IMR-90 (cell line): ENCODE results near the gene PRKCG. TPM values are rescaled to one million over a fixed set of nuclear protein-coding genes. Genes with fewer than 3 reads are reported as not detected.

Source experiments
- ATAC-seq: fragments of 200-7000 bp; cut with Tn5 transposase; 2 replicates; pipeline ENCODE4 v1.9.1; 2020; ENCODE audit warnings: low read depth, mild to moderate bottlenecking, moderate library complexity
- BruUV-seq: library from RNA; stranded (reverse); fragments of 400-500 nt; replicated peaks from 2 replicates; lab custom pipeline; 2021; lab: Mats Ljungman, UMichigan
- CTCF ChIA-PET: fragments of 300-600 bp; formaldehyde crosslinking; extraction: SDS; loops from one replicate; lab custom pipeline; 2021; ENCODE audit warnings: antibody characterized with exemption; lab: Yijun Ruan, JAX
- POLR2A ChIA-PET: fragments of 300-600 bp; sonication (Branson Sonifier 250); formaldehyde crosslinking; loops from one replicate; lab custom pipeline; 2022; ENCODE audit warnings: antibody characterized with exemption; ENCODE audit not compliant: unreplicated experiment; lab: Charles Lee
- DNase-seq: peaks from one replicate; pipeline ENCODE4 v3.0.0; 2013
- H2AFZ ChIP-seq: replicated peaks from 2 replicates; pipeline ENCODE3; 2013; ENCODE audit warnings: low read length, mild to moderate bottlenecking; ENCODE audit not compliant: poor library complexity
- H2AK5ac ChIP-seq: 2 replicates; pipeline ENCODE4 v1.6.1; 2013; ENCODE audit warnings: low read depth, low read length, inconsistent platforms
- H2AK9ac ChIP-seq: replicated peaks from 2 replicates; pipeline ENCODE3; 2013; ENCODE audit warnings: mild to moderate bottlenecking, low read depth, low read length, moderate library complexity; ENCODE audit not compliant: poor library complexity
- H2BK120ac ChIP-seq: 2 replicates; pipeline ENCODE4 v1.6.1; 2013; ENCODE audit warnings: low read depth, low read length, inconsistent platforms
- H2BK15ac ChIP-seq: 3 replicates; pipeline ENCODE4 v1.6.1; 2013; ENCODE audit warnings: low read depth, low read length, inconsistent platforms
- H2BK20ac ChIP-seq: 2 replicates; pipeline ENCODE4 v1.6.1; 2013; ENCODE audit warnings: low read depth, mild to moderate bottlenecking, inconsistent platforms, low read length, moderate library complexity
- H2BK5ac ChIP-seq: 2 replicates; pipeline ENCODE4 v1.6.1; 2013; ENCODE audit warnings: mild to moderate bottlenecking, low read depth, low read length, inconsistent platforms; ENCODE audit not compliant: poor library complexity, severe bottlenecking
- H3K14ac ChIP-seq: replicated peaks from 2 replicates; pipeline ENCODE4 v1.6.1; 2013; ENCODE audit warnings: low read depth, low read length, inconsistent platforms
- H3K18ac ChIP-seq: 2 replicates; pipeline ENCODE4 v1.6.1; 2013; ENCODE audit warnings: low read depth, low read length, control low read depth
- H3K23ac ChIP-seq: 2 replicates; pipeline ENCODE4 v1.6.1; 2013; ENCODE audit warnings: low read depth, low read length, inconsistent platforms
- H3K27ac ChIP-seq: 2 replicates; pipeline ENCODE4 v1.5.1; 2013; ENCODE audit warnings: mild to moderate bottlenecking, control low read depth, low read length; ENCODE audit not compliant: insufficient read depth
- H3K27me3 ChIP-seq: 2 replicates; pipeline ENCODE4 v1.6.1; 2013; ENCODE audit warnings: low read length; ENCODE audit not compliant: control insufficient read depth, insufficient read depth
- H3K36me3 ChIP-seq: 2 replicates; pipeline ENCODE4 v1.6.1; 2013; ENCODE audit warnings: low read length, mixed read lengths; ENCODE audit not compliant: control insufficient read depth, insufficient read depth
- H3K4ac ChIP-seq: 2 replicates; pipeline ENCODE4 v1.6.1; 2013; ENCODE audit warnings: low read depth, low read length, inconsistent platforms
- H3K4me1 ChIP-seq: 2 replicates; pipeline ENCODE4 v1.6.1; 2013; ENCODE audit warnings: low read length, mixed read lengths; ENCODE audit not compliant: control insufficient read depth, insufficient read depth
- H3K4me2 ChIP-seq: 2 replicates; pipeline ENCODE4 v1.6.1; 2013; ENCODE audit warnings: low read depth, mild to moderate bottlenecking, control low read depth, low read length, moderate library complexity
- H3K4me3 ChIP-seq: 2 replicates; pipeline ENCODE4 v1.5.1; 2013; ENCODE audit warnings: low read depth, mild to moderate bottlenecking, control low read depth, low read length, moderate library complexity; ENCODE audit not compliant: insufficient read depth
- H3K56ac ChIP-seq: 2 replicates; pipeline ENCODE4 v1.6.1; 2013; ENCODE audit warnings: low read length, inconsistent platforms; ENCODE audit not compliant: insufficient read depth; ENCODE audit errors: extremely low read depth
- H3K79me1 ChIP-seq, 2 experiments: 2 replicates each; pipeline ENCODE4 v1.6.1; 2013; ENCODE audit warnings: low read length in 2 of 2, inconsistent platforms in 1 of 2, low read depth in 1 of 2
- H3K9ac ChIP-seq: 2 replicates; pipeline ENCODE4 v1.6.1; 2013; ENCODE audit warnings: low read depth, low read length, control low read depth
- H3K9me1 ChIP-seq: 2 replicates; pipeline ENCODE4 v1.6.1; 2013; ENCODE audit warnings: low read length, inconsistent platforms; ENCODE audit not compliant: insufficient read depth
- H3K9me3 ChIP-seq: 2 replicates; pipeline ENCODE4 v1.6.1; 2013; ENCODE audit warnings: low read length; ENCODE audit not compliant: control insufficient read depth, insufficient read depth
- H4K20me1 ChIP-seq: 2 replicates; pipeline ENCODE4 v1.6.1; 2013; ENCODE audit warnings: low read length, inconsistent platforms; ENCODE audit not compliant: insufficient read depth
- H4K5ac ChIP-seq: 2 replicates; pipeline ENCODE4 v1.6.1; 2013; ENCODE audit warnings: mild to moderate bottlenecking, low read depth, low read length, control low read depth
- H4K8ac ChIP-seq, 2 experiments: 2 replicates each; pipeline ENCODE4 v1.6.1; 2013; ENCODE audit warnings: low read depth in 2 of 2, low read length in 2 of 2, control low read depth in 1 of 2, inconsistent platforms in 1 of 2
- H4K91ac ChIP-seq: 2 replicates; pipeline ENCODE4 v1.6.1; 2013; ENCODE audit warnings: low read depth, low read length, inconsistent platforms; ENCODE audit not compliant: insufficient read depth
- BHLHE40 ChIP-seq: fragments of 150-350 bp; IDR thresholded peaks from 2 replicates; pipeline ENCODE4 v1.6.1; 2016; ENCODE audit warnings: mild to moderate bottlenecking, low read depth, low read length
- POLR2A ChIP-seq: IDR thresholded peaks from 2 replicates; pipeline ENCODE4 v1.6.1; 2012; ENCODE audit warnings: mild to moderate bottlenecking, low read depth, low read length
- SMC3 ChIP-seq: fragments of 150-350 bp; IDR thresholded peaks from 2 replicates; pipeline ENCODE4 v1.6.1; 2016; ENCODE audit warnings: low read depth, mild to moderate bottlenecking, antibody characterized with exemption, low read length, moderate library complexity
- WGBS, 2 experiments: methylation state at CpG; one replicate each; pipeline versions ENCODE4 v1.1.5 to v1.1.7; 2013; ENCODE audit warnings: missing lambda C conversion rate in 2 of 2; ENCODE audit not compliant: insufficient read length in 1 of 2; ENCODE audit errors: extremely low coverage in 2 of 2; 5-methylcytosine and 5-hydroxymethylcytosine counted together
- dilution Hi-C: fragments of 300-500 bp; cut with HindIII; formaldehyde crosslinking; loops from one replicate; pipeline ENCODE4 v1.14.3; 2018; ENCODE audit warnings: low sequenced_read_pairs; ENCODE audit not compliant: unreplicated experiment
- in situ Hi-C: fragments of 300-500 bp; cut with MboI; formaldehyde crosslinking; loops from 3 replicates; pipeline ENCODE4 v1.14.3; 2019; ENCODE audit warnings: low sequenced_read_pairs, inconsistent platforms, mixed read lengths
- intact Hi-C: fragments of 100-400 bp; cut with micrococcal nuclease; formaldehyde crosslinking; loops from 2 replicates; pipeline ENCODE4 v1.10.0; 2022
- polyA plus RNA-seq, 3 experiments: library from polyadenylated mRNA; depleted of rRNA; stranded (reverse); fragments of >200 nt; gene quantifications; 2 replicates each; pipeline ENCODE4 v1.2.3, GENCODE V29; 2012; ENCODE audit warnings: low replicate concordance in 1 of 3
- total RNA-seq: library from RNA; depleted of rRNA; stranded (reverse); fragments of >200 nt; gene quantifications from 2 replicates; pipeline ENCODE4 v1.2.3, GENCODE V29; 2012

The PRKCG gene
- total and polyA plus RNA-seq, 2 of the 4 experiments (the other 2 are of a cell fraction), result not detected

GRCh38 chr19:53873773-53874605 is 8.0 kb upstream of the PRKCG start:
- Histone ChIP-seq H2AK9ac (peak overlapping the region; percentile 5), H3K27ac (no peak overlapping the region), H4K91ac (no peak overlapping the region), H3K4me1 (peaks cover 3% of the 10 kb centered on the region; the same call in 1 of the 2 replicates), H3K23ac (no peak overlapping the region), H3K9ac (no peak overlapping the region), H3K56ac (no peak overlapping the region), H2BK15ac (no peak overlapping the region), H2BK5ac (no peak overlapping the region), H4K20me1 (peaks cover 64% of the 10 kb centered on the region), H3K79me1 (peaks cover 13 to 50% of the 10 kb centered on the region in 2 experiments), H4K5ac (no peak overlapping the region), H2AK5ac (no peak overlapping the region), H2AFZ (peak overlapping the region; percentile 43), H3K9me1 (peaks cover 10% of the 10 kb centered on the region), H3K4me3 (no peak overlapping the region), H2BK120ac (no peak overlapping the region), H3K14ac (no peak overlapping the region), H3K18ac (no peak overlapping the region), H3K36me3 (peaks cover 44% of the 10 kb centered on the region), H3K4me2 (no peak overlapping the region), H3K9me3 (no peaks in the 10 kb centered on the region), H2BK20ac (no peak overlapping the region), H3K4ac (no peak overlapping the region), H4K8ac (no peak overlapping the region), H3K27me3 (no peaks in the 10 kb centered on the region)
- intact Hi-C loops, result no loop called here
- DNase-seq (no peak), ATAC-seq (no peak)
- dilution Hi-C loops, result no loop called here
- POLR2A ChIA-PET, result interaction anchor here (0.6 kb wide), 2 partner anchors 9 to 1502 kb away, joined by 3 read pairs; no protein-coding TSS in a partner anchor
- BruUV-seq, result TSS peak; percentile 60
- no peak for TF ChIP-seq BHLHE40
- TF ChIP-seq POLR2A, result peak; percentile 51; the same call in 1 of the 2 replicates
- no peak for TF ChIP-seq SMC3
- in situ Hi-C loops, result loop anchor here (10.0 kb wide), 1 partner anchor 581 kb away; no protein-coding TSS in a partner anchor
- WGBS, 2 experiments, result 96% methylated on average over 36 of the region's 51 CpGs; no CpG with 5 or more reads in 1 of the 2 experiments
- CTCF ChIA-PET, result interaction anchor here (0.6 to 0.7 kb wide), 2 partner anchors 22 to 157 kb away, joined by 3 to 4 read pairs; no protein-coding TSS in a partner anchor
